ENCODE results near the gene C2orf68.

Gene C2orf68

GRCh38 chr2:85597241-85597640 lies 14.6 kb downstream of the C2orf68 start:
- no peak overlapping the region for H3K9ac ChIP-seq (ENCODE audit: low read length)
- DNase-seq: no peak
- H3K9me2 ChIP-seq (replicated peaks; ENCODE audit: insufficient read depth, low read length): no peaks in the 10 kb centered on the region
- no peak overlapping the region for H3K4me2 ChIP-seq (ENCODE audit: low read depth, low read length)
- H4K20me1 ChIP-seq (ENCODE audit: insufficient read depth, low read length): no peaks in the 10 kb centered on the region
- H3K79me2 ChIP-seq (ENCODE audit: low read length): peaks cover 21% of the 10 kb centered on the region
- TF ChIP-seq EZH2 (optimal IDR thresholded peaks at IDR 0.05; ENCODE audit: low read depth, low read length) (no peak), CTCF (IDR thresholded peaks at IDR 0.05; ENCODE audit: low read length) (no peak), EZH2phosphoT487 (IDR thresholded peaks at IDR 0.05; ENCODE audit: low read length) (no peak)
- H3F3A ChIP-seq (ENCODE audit: insufficient read depth, low read length): 0 out of 2 replicates have a peak, but pooled peaks cover 10% of the 10 kb centered on the region
- no peak overlapping the region for H3K4me3 ChIP-seq (ENCODE audit: low read length)
- no peaks in the 10 kb centered on the region for H3K9me3 ChIP-seq (replicated peaks; ENCODE audit: insufficient read depth, low read length)
- no peaks in the 10 kb centered on the region for H3K36me3 ChIP-seq (replicated peaks; ENCODE audit: insufficient read depth, low read length)
- no peak overlapping the region for H2AFZ ChIP-seq (ENCODE audit: low read length)
- no peaks in the 10 kb centered on the region for H3K27me3 ChIP-seq (replicated peaks; ENCODE audit: insufficient read depth, low read length)
- H3K4me1 ChIP-seq (ENCODE audit: low read length): peaks cover 10% of the 10 kb centered on the region
- H3K27ac ChIP-seq (ENCODE audit: low read length): no peak overlapping the region

- H3K27me3 ChIP-seq (replicated peaks; ENCODE audit: insufficient read depth, low read length): no peaks in the 10 kb centered on the region
- peak overlapping the region; percentile 88 for H3K4me3 ChIP-seq (ENCODE audit: low read length)
- H3F3A ChIP-seq (ENCODE audit: insufficient read depth, low read length): 0 out of 2 replicates have a peak, but pooled peaks cover 10% of the 10 kb centered on the region
- H3K27ac ChIP-seq (ENCODE audit: low read length): no peak overlapping the region
- no peaks in the 10 kb centered on the region for H3K9me3 ChIP-seq (replicated peaks; ENCODE audit: insufficient read depth, low read length)
- H3K79me2 ChIP-seq (ENCODE audit: low read length): peaks cover 21% of the 10 kb centered on the region
- no peak for TF ChIP-seq EZH2phosphoT487 (IDR thresholded peaks at IDR 0.05; ENCODE audit: low read length)
- no peak for TF ChIP-seq EZH2 (optimal IDR thresholded peaks at IDR 0.05; ENCODE audit: low read depth, low read length)
- no peak for TF ChIP-seq CTCF (IDR thresholded peaks at IDR 0.05; ENCODE audit: low read length)
- peak overlapping the region; percentile 70 for H3K4me2 ChIP-seq (ENCODE audit: low read depth, low read length)
- H3K9me2 ChIP-seq (replicated peaks; ENCODE audit: insufficient read depth, low read length): no peaks in the 10 kb centered on the region
- no peak for DNase-seq
- no peaks in the 10 kb centered on the region for H4K20me1 ChIP-seq (ENCODE audit: insufficient read depth, low read length)
- H3K36me3 ChIP-seq (replicated peaks; ENCODE audit: insufficient read depth, low read length): no peaks in the 10 kb centered on the region
- H2AFZ ChIP-seq (ENCODE audit: low read length): no peak overlapping the region
- H3K4me1 ChIP-seq (ENCODE audit: low read length): peaks cover 5% of the 10 kb centered on the region; the same call in 1 of the 2 replicates
- H3K9ac ChIP-seq (ENCODE audit: low read length): peak overlapping the region; percentile 77; the same call in 1 of the 2 replicates
These were observed 15.3 kb downstream of the C2orf68 start for GRCh38 chr2:85596486-85597143.

GRCh38 chr2:85596026-85596333 lies 15.9 kb downstream of the C2orf68 start:
- H3K27me3 ChIP-seq (replicated peaks; ENCODE audit: insufficient read depth, low read length): no peaks in the 10 kb centered on the region
- H3K4me2 ChIP-seq (ENCODE audit: low read depth, low read length): peak overlapping the region; percentile 70
- peaks cover 21% of the 10 kb centered on the region for H3K79me2 ChIP-seq (ENCODE audit: low read length)
- H3K36me3 ChIP-seq (replicated peaks; ENCODE audit: insufficient read depth, low read length): no peaks in the 10 kb centered on the region
- no peak overlapping the region for H3K27ac ChIP-seq (ENCODE audit: low read length)
- TF ChIP-seq CTCF (IDR thresholded peaks at IDR 0.05; ENCODE audit: low read length) (no peak), EZH2 (optimal IDR thresholded peaks at IDR 0.05; ENCODE audit: low read depth, low read length) (no peak), EZH2phosphoT487 (IDR thresholded peaks at IDR 0.05; ENCODE audit: low read length) (no peak)
- H3K4me1 ChIP-seq (ENCODE audit: low read length): peaks cover 5% of the 10 kb centered on the region; the same call in 1 of the 2 replicates
- H3K9me3 ChIP-seq (replicated peaks; ENCODE audit: insufficient read depth, low read length): no peaks in the 10 kb centered on the region
- H3F3A ChIP-seq (ENCODE audit: insufficient read depth, low read length): 0 out of 2 replicates have a peak, but pooled peaks cover 8% of the 10 kb centered on the region
- peak overlapping the region; percentile 88 for H3K4me3 ChIP-seq (ENCODE audit: low read length)
- H3K9me2 ChIP-seq (replicated peaks; ENCODE audit: insufficient read depth, low read length): no peaks in the 10 kb centered on the region
- H2AFZ ChIP-seq (ENCODE audit: low read length): peak overlapping the region; percentile 74
- DNase-seq: no peak
- no peaks in the 10 kb centered on the region for H4K20me1 ChIP-seq (ENCODE audit: insufficient read depth, low read length)
- H3K9ac ChIP-seq (ENCODE audit: low read length): peak overlapping the region; percentile 77

Data from MM.1S (cell line).